ENCODE results near the gene KLF6.

Gene KLF6

DNA sequence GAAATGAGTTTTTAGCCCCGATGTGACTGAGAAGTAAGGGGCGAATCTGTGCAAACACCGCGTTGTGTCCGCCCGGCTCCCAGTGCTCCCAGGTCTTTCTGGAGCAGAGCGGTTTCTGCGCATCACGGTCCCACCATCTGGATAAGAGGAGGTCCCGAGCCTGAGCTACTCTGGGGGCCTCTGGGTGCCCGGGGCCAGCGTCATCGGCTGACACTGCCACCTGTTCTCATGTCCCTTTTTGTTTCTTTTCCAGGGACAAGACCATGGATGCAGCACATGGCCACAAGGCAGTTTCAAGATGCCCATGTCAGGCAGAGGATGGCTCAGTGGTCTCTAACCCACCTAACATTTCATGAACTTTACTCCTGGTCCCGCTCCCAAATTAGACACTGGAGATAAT is 24.9 kb downstream of the KLF6 start:
- WGBS, 2 donors (ENCODE audit: extremely low coverage in 2 of 2, insufficient read length in 2 of 2, insufficient replicate concordance in 1 of 2), result no CpG with 5 or more reads among the region's 14 CpGs
- H3K27me3 ChIP-seq (ENCODE audit: control insufficient read depth in 3 of 3, insufficient read depth in 3 of 3, low read depth in 1 of 3, low read length in 3 of 3), result peaks cover 0 to 7% (median 0%) of the 10 kb centered on the region in 3 experiments

DNA sequence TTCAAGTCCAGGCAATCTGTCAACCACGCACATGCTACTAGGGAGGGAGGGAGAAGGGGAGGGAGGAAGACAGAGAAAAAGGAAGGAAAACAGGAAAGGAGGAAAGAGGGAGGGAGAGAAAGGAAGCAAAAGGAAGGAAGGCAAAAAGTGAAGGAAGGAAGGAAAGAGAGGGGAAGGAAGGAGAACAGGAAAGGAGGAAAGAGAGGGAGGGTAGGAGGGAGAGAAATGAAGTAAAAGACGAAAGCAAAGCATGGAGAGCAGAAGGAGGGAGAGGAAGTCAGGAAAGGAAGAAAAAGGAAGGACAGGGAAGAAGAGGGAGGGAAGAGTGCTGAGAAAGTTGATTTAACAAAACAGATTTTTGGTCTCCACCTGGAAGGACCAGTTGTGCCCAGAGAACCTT is 25.6 kb downstream of the KLF6 start:
- Histone ChIP-seq H3K9ac (ENCODE audit: low read depth, low read length, poor library complexity) (no peak overlapping the region), H2AFZ (ENCODE audit: low read length) (no peak overlapping the region), H3K4me3 (ENCODE audit: low read length in 2 of 2) (no peak overlapping the region), H3K4me2 (ENCODE audit: insufficient read depth, low read length, poor library complexity, severe bottlenecking) (no peak overlapping the region), H4K8ac (ENCODE audit: low read depth, low read length) (no peak overlapping the region), H2BK5ac (ENCODE audit: low read length) (no peak overlapping the region), H2BK15ac (ENCODE audit: low read length) (no peak overlapping the region), H3K23ac (ENCODE audit: low read depth, low read length, poor library complexity) (no peak overlapping the region), H2BK120ac (ENCODE audit: low read depth, low read length) (no peak overlapping the region), H3K36me3 (replicated peaks in 1 of 2; ENCODE audit: control insufficient read depth in 2 of 2, insufficient read depth in 2 of 2, low read length in 2 of 2) (no peaks in the 10 kb centered on the region), H3K4ac (ENCODE audit: low read length) (no peak overlapping the region), H3K9me3 (replicated peaks in 1 of 2; ENCODE audit: control insufficient read depth in 2 of 2, insufficient read depth in 1 of 2, low read depth in 1 of 2, low read length in 2 of 2) (no peaks in the 10 kb centered on the region), H3K27ac (replicated peaks; ENCODE audit: low read length) (no peak overlapping the region), H3K14ac (ENCODE audit: low read length) (no peak overlapping the region), H2BK12ac (ENCODE audit: low read length) (no peak overlapping the region), H2AK5ac (ENCODE audit: low read depth, low read length) (no peak overlapping the region), H3K79me1 (ENCODE audit: low read depth, low read length) (no peaks in the 10 kb centered on the region), H3K27me3 (ENCODE audit: control insufficient read depth in 3 of 3, insufficient read depth in 3 of 3, low read depth in 1 of 3, low read length in 3 of 3) (peaks cover 0 to 5% (median 0%) of the 10 kb centered on the region in 3 experiments), H3K18ac (ENCODE audit: low read length) (no peak overlapping the region), H4K91ac (ENCODE audit: low read depth, low read length, poor library complexity) (no peak overlapping the region), H3K4me1 (ENCODE audit: control insufficient read depth in 2 of 2, insufficient read depth in 1 of 2, low read depth in 1 of 2, low read length in 2 of 2) (peaks cover 7 to 11% of the 10 kb centered on the region in 2 donors)
- no CpG with 5 or more reads among the region's 2 CpGs for WGBS, 2 donors (ENCODE audit: extremely low coverage in 2 of 2, insufficient read length in 2 of 2, insufficient replicate concordance in 1 of 2)
- no peak for DNase-seq (ENCODE audit: low spot score)

More for the DNA sequence above, 24.9 kb downstream of the KLF6 start:
- Histone ChIP-seq H2BK12ac (ENCODE audit: low read length) (no peak overlapping the region), H3K9me3 (replicated peaks in 1 of 2; ENCODE audit: control insufficient read depth in 2 of 2, insufficient read depth in 1 of 2, low read depth in 1 of 2, low read length in 2 of 2) (no peaks in the 10 kb centered on the region), H3K79me1 (ENCODE audit: low read depth, low read length) (no peaks in the 10 kb centered on the region), H4K8ac (ENCODE audit: low read depth, low read length) (no peak overlapping the region), H3K4me3 (ENCODE audit: low read length in 2 of 2) (no peak overlapping the region), H3K27ac (replicated peaks; ENCODE audit: low read length) (no peak overlapping the region), H3K23ac (ENCODE audit: low read depth, low read length, poor library complexity) (no peak overlapping the region), H3K9ac (ENCODE audit: low read depth, low read length, poor library complexity) (no peak overlapping the region), H3K36me3 (replicated peaks in 1 of 2; ENCODE audit: control insufficient read depth in 2 of 2, insufficient read depth in 2 of 2, low read length in 2 of 2) (no peaks in the 10 kb centered on the region), H2AK5ac (ENCODE audit: low read depth, low read length) (no peak overlapping the region), H3K14ac (ENCODE audit: low read length) (no peak overlapping the region), H3K18ac (ENCODE audit: low read length) (no peak overlapping the region), H2AFZ (ENCODE audit: low read length) (no peak overlapping the region), H3K4me1 (ENCODE audit: control insufficient read depth in 2 of 2, insufficient read depth in 1 of 2, low read depth in 1 of 2, low read length in 2 of 2) (peaks cover 7 to 11% of the 10 kb centered on the region in 2 donors), H2BK120ac (ENCODE audit: low read depth, low read length) (no peak overlapping the region), H2BK15ac (ENCODE audit: low read length) (no peak overlapping the region), H4K91ac (ENCODE audit: low read depth, low read length, poor library complexity) (no peak overlapping the region), H3K4me2 (ENCODE audit: insufficient read depth, low read length, poor library complexity, severe bottlenecking) (no peak overlapping the region), H2BK5ac (ENCODE audit: low read length) (no peak overlapping the region), H3K4ac (ENCODE audit: low read length) (no peak overlapping the region)
- no peak for DNase-seq (ENCODE audit: low spot score)

DNA sequence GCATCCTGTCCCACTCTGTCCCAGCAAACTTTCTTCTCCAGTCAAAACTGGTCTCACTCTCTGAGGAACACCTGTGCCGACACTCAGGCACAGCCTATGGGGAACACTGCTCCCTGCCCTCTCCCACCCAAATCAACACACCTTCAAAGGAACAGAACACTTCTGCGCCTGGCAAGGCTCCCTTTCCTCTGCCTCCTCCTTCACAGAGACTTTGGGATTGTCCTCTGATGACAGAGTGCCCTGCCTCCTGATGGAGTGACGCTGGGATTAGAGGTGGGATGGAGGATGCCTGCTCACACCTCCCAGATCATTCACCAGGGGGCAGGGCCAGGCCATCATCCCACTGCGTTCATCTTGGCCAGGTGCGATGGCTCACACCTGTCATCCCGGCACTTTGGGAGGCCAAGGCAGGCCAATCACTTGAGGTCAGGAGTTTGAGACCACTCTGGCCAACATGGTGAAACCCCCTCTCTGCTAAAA is 26.5 kb downstream of the KLF6 start:
- H4K8ac ChIP-seq (ENCODE audit: low read depth, low read length), result no peak overlapping the region
- no peaks in the 10 kb centered on the region for H3K36me3 ChIP-seq (replicated peaks in 1 of 2; ENCODE audit: control insufficient read depth in 2 of 2, insufficient read depth in 2 of 2, low read length in 2 of 2)
- H3K4me2 ChIP-seq (ENCODE audit: insufficient read depth, low read length, poor library complexity, severe bottlenecking), result no peak overlapping the region
- H2BK120ac ChIP-seq (ENCODE audit: low read depth, low read length), result no peak overlapping the region
- no peak overlapping the region for H3K4ac ChIP-seq (ENCODE audit: low read length)
- no peaks in the 10 kb centered on the region for H3K9me3 ChIP-seq (replicated peaks in 1 of 2; ENCODE audit: control insufficient read depth in 2 of 2, insufficient read depth in 1 of 2, low read depth in 1 of 2, low read length in 2 of 2)
- no peak for DNase-seq (ENCODE audit: low spot score)
- no peak overlapping the region for H3K18ac ChIP-seq (ENCODE audit: low read length)
- no peak overlapping the region for H2BK5ac ChIP-seq (ENCODE audit: low read length)
- no peak overlapping the region for H2BK15ac ChIP-seq (ENCODE audit: low read length)
- peaks cover 7 to 11% of the 10 kb centered on the region in 2 donors for H3K4me1 ChIP-seq (ENCODE audit: control insufficient read depth in 2 of 2, insufficient read depth in 1 of 2, low read depth in 1 of 2, low read length in 2 of 2)
- H3K27ac ChIP-seq (replicated peaks; ENCODE audit: low read length), result no peak overlapping the region
- no peak overlapping the region for H2BK12ac ChIP-seq (ENCODE audit: low read length)
- no peak overlapping the region for H3K23ac ChIP-seq (ENCODE audit: low read depth, low read length, poor library complexity)
- WGBS, 2 donors (ENCODE audit: extremely low coverage in 2 of 2, insufficient read length in 2 of 2, insufficient replicate concordance in 1 of 2), result no CpG with 5 or more reads among the region's 6 CpGs
- H4K91ac ChIP-seq (ENCODE audit: low read depth, low read length, poor library complexity), result no peak overlapping the region
- no peak overlapping the region for H3K14ac ChIP-seq (ENCODE audit: low read length)
- no peak overlapping the region for H2AFZ ChIP-seq (ENCODE audit: low read length)
- H2AK5ac ChIP-seq (ENCODE audit: low read depth, low read length), result no peak overlapping the region
- H3K27me3 ChIP-seq (ENCODE audit: control insufficient read depth in 3 of 3, insufficient read depth in 3 of 3, low read depth in 1 of 3, low read length in 3 of 3), result peaks cover 0 to 4% (median 0%) of the 10 kb centered on the region in 3 experiments
- no peak overlapping the region for H3K4me3 ChIP-seq (ENCODE audit: low read length in 2 of 2)
- no peaks in the 10 kb centered on the region for H3K79me1 ChIP-seq (ENCODE audit: low read depth, low read length)
- H3K9ac ChIP-seq (ENCODE audit: low read depth, low read length, poor library complexity), result no peak overlapping the region

DNA sequence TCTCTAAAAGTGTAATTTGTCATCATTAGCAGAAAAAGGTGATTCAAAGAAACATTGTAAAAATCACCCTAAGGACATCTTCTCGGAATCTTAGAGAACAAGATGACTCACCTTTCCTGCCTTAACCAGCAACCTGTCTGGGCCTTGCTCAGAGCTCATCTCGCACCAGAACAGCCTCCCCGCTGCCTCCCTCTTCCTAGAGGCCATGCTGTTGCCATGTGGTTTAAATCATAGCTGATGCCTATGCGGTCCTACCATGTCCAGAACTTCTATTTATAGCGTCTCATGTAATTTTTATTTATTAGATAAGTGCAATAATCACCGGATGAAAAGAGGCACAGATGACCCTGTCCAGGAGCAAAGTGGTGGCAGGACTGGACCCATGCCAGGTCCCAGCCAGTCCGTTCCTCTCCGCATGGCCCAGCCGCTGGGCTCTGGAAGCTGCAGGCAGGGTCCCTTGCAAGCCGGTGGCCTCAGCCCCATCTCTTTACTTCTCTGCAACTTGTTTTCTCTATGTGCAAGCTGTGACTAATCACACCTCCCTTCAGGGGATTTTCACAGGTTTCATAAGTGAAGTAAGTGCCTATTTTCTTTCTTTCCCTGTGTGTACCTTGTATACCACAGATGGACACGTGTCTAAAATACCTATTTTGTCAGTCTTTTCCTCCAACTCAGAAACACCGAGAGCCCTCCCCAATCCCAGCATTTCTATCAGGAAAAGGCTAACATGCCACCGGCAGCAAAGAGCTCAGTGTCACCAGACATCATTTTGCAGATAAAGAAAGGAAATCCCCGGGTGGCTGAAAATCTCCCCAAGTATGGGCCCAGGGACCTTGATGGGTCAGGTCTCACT is 27.1 kb downstream of the KLF6 start:
- Histone ChIP-seq H3K9ac (ENCODE audit: low read depth, low read length, poor library complexity) (no peak overlapping the region), H2BK12ac (ENCODE audit: low read length) (no peak overlapping the region), H2AK5ac (ENCODE audit: low read depth, low read length) (peak overlapping the region; percentile 27), H2BK15ac (ENCODE audit: low read length) (no peak overlapping the region), H3K23ac (ENCODE audit: low read depth, low read length, poor library complexity) (no peak overlapping the region), H3K14ac (ENCODE audit: low read length) (no peak overlapping the region), H4K91ac (ENCODE audit: low read depth, low read length, poor library complexity) (no peak overlapping the region), H3K4ac (ENCODE audit: low read length) (no peak overlapping the region), H2BK5ac (ENCODE audit: low read length) (no peak overlapping the region), H3K79me1 (ENCODE audit: low read depth, low read length) (no peaks in the 10 kb centered on the region), H3K27me3 (ENCODE audit: control insufficient read depth in 3 of 3, insufficient read depth in 3 of 3, low read depth in 1 of 3, low read length in 3 of 3) (peaks cover 0 to 4% (median 0%) of the 10 kb centered on the region in 3 experiments), H3K4me3 (ENCODE audit: low read length in 2 of 2) (no peak overlapping the region), H3K18ac (ENCODE audit: low read length) (no peak overlapping the region), H3K27ac (replicated peaks; ENCODE audit: low read length) (no peak overlapping the region), H2AFZ (ENCODE audit: low read length) (no peak overlapping the region), H3K4me2 (ENCODE audit: insufficient read depth, low read length, poor library complexity, severe bottlenecking) (no peak overlapping the region), H3K9me3 (replicated peaks in 1 of 2; ENCODE audit: control insufficient read depth in 2 of 2, insufficient read depth in 1 of 2, low read depth in 1 of 2, low read length in 2 of 2) (no peaks in the 10 kb centered on the region), H4K8ac (ENCODE audit: low read depth, low read length) (no peak overlapping the region), H3K36me3 (replicated peaks in 1 of 2; ENCODE audit: control insufficient read depth in 2 of 2, insufficient read depth in 2 of 2, low read length in 2 of 2) (no peaks in the 10 kb centered on the region), H2BK120ac (ENCODE audit: low read depth, low read length) (no peak overlapping the region), H3K4me1 (ENCODE audit: control insufficient read depth in 2 of 2, insufficient read depth in 1 of 2, low read depth in 1 of 2, low read length in 2 of 2) (peaks cover 7 to 11% of the 10 kb centered on the region in 2 donors)
- WGBS, 2 donors (ENCODE audit: extremely low coverage in 2 of 2, insufficient read length in 2 of 2, insufficient replicate concordance in 1 of 2), result no CpG with 5 or more reads among the region's 14 CpGs
- DNase-seq (ENCODE audit: low spot score), result no peak

All from neuronal stem cell (in vitro differentiated cells).